ENCODE measurements around the gene SEC23B. TPM values are rescaled to one million over a fixed set of nuclear protein-coding genes. Genes with fewer than 3 reads are reported as not detected.

The SEC23B gene
- total RNA-seq, 1 experiment from 2014 or later: 45.4 TPM

- Histone ChIP-seq H3K9ac (ENCODE audit: low read length) (no peak overlapping the region), H3K27ac (ENCODE audit: low read length) (no peak overlapping the region), H3K4me3 (ENCODE audit: low read length) (no peak overlapping the region), H3K36me3 (ENCODE audit: insufficient read depth, low read length) (peaks cover 13% of the 10 kb centered on the region), H3K9me2 (replicated peaks; ENCODE audit: insufficient read depth, low read length) (no peaks in the 10 kb centered on the region), H3K27me3 (ENCODE audit: low read length) (no peaks in the 10 kb centered on the region), H2AFZ (ENCODE audit: low read length) (no peak overlapping the region), H3K4me1 (ENCODE audit: low read length) (peaks cover 9% of the 10 kb centered on the region), H3K4me2 (ENCODE audit: low read depth, low read length, poor library complexity, severe bottlenecking) (no peak overlapping the region), H3K79me2 (ENCODE audit: low read length) (no peaks in the 10 kb centered on the region), H3K9me3 (ENCODE audit: low read length) (no peaks in the 10 kb centered on the region), H4K20me1 (ENCODE audit: insufficient read depth, low read depth, low read length) (no peaks in the 10 kb centered on the region)
- peak; percentile 47 for DNase-seq
These were observed 37.8 kb downstream of the SEC23B start for GRCh38 chr20:18545566-18545965.

- no peaks in the 10 kb centered on the region for H3K27me3 ChIP-seq (ENCODE audit: low read length)
- no peaks in the 10 kb centered on the region for H3K9me3 ChIP-seq (ENCODE audit: low read length)
- H3K4me2 ChIP-seq (ENCODE audit: low read depth, low read length, poor library complexity, severe bottlenecking): no peak overlapping the region
- no peak overlapping the region for H3K27ac ChIP-seq (ENCODE audit: low read length)
- H2AFZ ChIP-seq (ENCODE audit: low read length): no peak overlapping the region
- no peak overlapping the region for H3K4me3 ChIP-seq (ENCODE audit: low read length)
- no peak overlapping the region for H3K9ac ChIP-seq (ENCODE audit: low read length)
- DNase-seq: no peak
- H3K36me3 ChIP-seq (ENCODE audit: insufficient read depth, low read length): peaks cover 20% of the 10 kb centered on the region
- H4K20me1 ChIP-seq (ENCODE audit: insufficient read depth, low read depth, low read length): no peaks in the 10 kb centered on the region
- H3K79me2 ChIP-seq (ENCODE audit: low read length): no peaks in the 10 kb centered on the region
- H3K4me1 ChIP-seq (ENCODE audit: low read length): peaks cover 9% of the 10 kb centered on the region
- H3K9me2 ChIP-seq (replicated peaks; ENCODE audit: insufficient read depth, low read length): no peaks in the 10 kb centered on the region
These were observed 40.7 kb downstream of the SEC23B start for GRCh38 chr20:18548465-18548864.

GRCh38 chr20:18553746-18554145, 46.0 kb downstream of the SEC23B start:
- H3K4me2 ChIP-seq (ENCODE audit: low read depth, low read length, poor library complexity, severe bottlenecking): no peak overlapping the region
- H3K4me3 ChIP-seq (ENCODE audit: low read length): no peak overlapping the region
- no peaks in the 10 kb centered on the region for H3K9me3 ChIP-seq (ENCODE audit: low read length)
- H3K9me2 ChIP-seq (replicated peaks; ENCODE audit: insufficient read depth, low read length): no peaks in the 10 kb centered on the region
- no peak for DNase-seq
- no peaks in the 10 kb centered on the region for H4K20me1 ChIP-seq (ENCODE audit: insufficient read depth, low read depth, low read length)
- H2AFZ ChIP-seq (ENCODE audit: low read length): no peak overlapping the region
- no peak overlapping the region for H3K9ac ChIP-seq (ENCODE audit: low read length)
- peaks cover 22% of the 10 kb centered on the region for H3K36me3 ChIP-seq (ENCODE audit: insufficient read depth, low read length)
- no peaks in the 10 kb centered on the region for H3K27me3 ChIP-seq (ENCODE audit: low read length)
- H3K27ac ChIP-seq (ENCODE audit: low read length): no peak overlapping the region
- no peaks in the 10 kb centered on the region for H3K79me2 ChIP-seq (ENCODE audit: low read length)
- no peaks in the 10 kb centered on the region for H3K4me1 ChIP-seq (ENCODE audit: low read length)

GRCh38 chr20:18566892-18567738, 59.4 kb downstream of the SEC23B start, which contains the start of gene SMIM26:
SMIM26 (plus strand) TSS chr20:18567432; CDS start chr20:18567479, 47 bp downstream.
- H3K27me3 ChIP-seq (ENCODE audit: low read length): no peaks in the 10 kb centered on the region
- DNase-seq: peak; percentile 99
- no peaks in the 10 kb centered on the region for H3K9me2 ChIP-seq (replicated peaks; ENCODE audit: insufficient read depth, low read length)
- peak within 1 kb of the TSS; percentile 89 for H3K4me3 ChIP-seq (ENCODE audit: low read length)
- H3K36me3 ChIP-seq (ENCODE audit: insufficient read depth, low read length): peaks cover 18% of the 10 kb centered on the region
- peaks cover 4% of the 10 kb centered on the region; the same call in 1 of the 2 replicates for H4K20me1 ChIP-seq (ENCODE audit: insufficient read depth, low read depth, low read length)
- peaks cover 15% of the 10 kb centered on the region for H3K4me1 ChIP-seq (ENCODE audit: low read length)
- H3K9me3 ChIP-seq (ENCODE audit: low read length): no peaks in the 10 kb centered on the region
- H2AFZ ChIP-seq (ENCODE audit: low read length): peak within 1 kb of the TSS; percentile 50
- H3K4me2 ChIP-seq (ENCODE audit: low read depth, low read length, poor library complexity, severe bottlenecking): peak within 1 kb of the TSS; percentile 90
- peak within 1 kb of the TSS; percentile 59 for H3K27ac ChIP-seq (ENCODE audit: low read length)
- peaks cover 27% of the 10 kb centered on the region for H3K79me2 ChIP-seq (ENCODE audit: low read length)
- peak within 1 kb of the TSS; percentile 84 for H3K9ac ChIP-seq (ENCODE audit: low read length)

GRCh38 chr20:18567739-18568091, 60.0 kb downstream of the SEC23B start:
- peak overlapping the region; percentile 50 for H2AFZ ChIP-seq (ENCODE audit: low read length)
- H3K79me2 ChIP-seq (ENCODE audit: low read length): peaks cover 27% of the 10 kb centered on the region
- peaks cover 4% of the 10 kb centered on the region; the same call in 1 of the 2 replicates for H4K20me1 ChIP-seq (ENCODE audit: insufficient read depth, low read depth, low read length)
- H3K4me1 ChIP-seq (ENCODE audit: low read length): peaks cover 15% of the 10 kb centered on the region
- no peaks in the 10 kb centered on the region for H3K27me3 ChIP-seq (ENCODE audit: low read length)
- peak overlapping the region; percentile 89 for H3K4me3 ChIP-seq (ENCODE audit: low read length)
- no peaks in the 10 kb centered on the region for H3K9me2 ChIP-seq (replicated peaks; ENCODE audit: insufficient read depth, low read length)
- peak overlapping the region; percentile 90 for H3K4me2 ChIP-seq (ENCODE audit: low read depth, low read length, poor library complexity, severe bottlenecking)
- no peaks in the 10 kb centered on the region for H3K9me3 ChIP-seq (ENCODE audit: low read length)
- peak; percentile 54 for DNase-seq
- peak overlapping the region; percentile 40 for H3K27ac ChIP-seq (ENCODE audit: low read length)
- H3K36me3 ChIP-seq (ENCODE audit: insufficient read depth, low read length): peaks cover 16% of the 10 kb centered on the region
- peak overlapping the region; percentile 84 for H3K9ac ChIP-seq (ENCODE audit: low read length)

GRCh38 chr20:18571009-18571408, 63.3 kb downstream of the SEC23B start:
- Histone ChIP-seq H3K4me3 (ENCODE audit: low read length) (no peak overlapping the region), H4K20me1 (ENCODE audit: insufficient read depth, low read depth, low read length) (peaks cover 4% of the 10 kb centered on the region; the same call in 1 of the 2 replicates), H3K9ac (ENCODE audit: low read length) (no peak overlapping the region), H2AFZ (ENCODE audit: low read length) (no peak overlapping the region), H3K4me2 (ENCODE audit: low read depth, low read length, poor library complexity, severe bottlenecking) (no peak overlapping the region), H3K9me2 (replicated peaks; ENCODE audit: insufficient read depth, low read length) (no peaks in the 10 kb centered on the region), H3K79me2 (ENCODE audit: low read length) (peaks cover 27% of the 10 kb centered on the region), H3K4me1 (ENCODE audit: low read length) (peaks cover 11% of the 10 kb centered on the region), H3K27me3 (ENCODE audit: low read length) (no peaks in the 10 kb centered on the region), H3K9me3 (ENCODE audit: low read length) (no peaks in the 10 kb centered on the region), H3K27ac (ENCODE audit: low read length) (no peak overlapping the region), H3K36me3 (ENCODE audit: insufficient read depth, low read length) (peaks cover 13% of the 10 kb centered on the region)
- no peak for DNase-seq

GRCh38 chr20:18571578-18571977, 63.8 kb downstream of the SEC23B start:
- Histone ChIP-seq H3K4me1 (ENCODE audit: low read length) (peaks cover 6% of the 10 kb centered on the region), H3K27ac (ENCODE audit: low read length) (no peak overlapping the region), H3K79me2 (ENCODE audit: low read length) (peaks cover 24% of the 10 kb centered on the region), H4K20me1 (ENCODE audit: insufficient read depth, low read depth, low read length) (peaks cover 4% of the 10 kb centered on the region; the same call in 1 of the 2 replicates), H3K9me2 (replicated peaks; ENCODE audit: insufficient read depth, low read length) (no peaks in the 10 kb centered on the region), H3K36me3 (ENCODE audit: insufficient read depth, low read length) (peaks cover 13% of the 10 kb centered on the region), H3K9ac (ENCODE audit: low read length) (no peak overlapping the region), H3K9me3 (ENCODE audit: low read length) (no peaks in the 10 kb centered on the region), H3K4me2 (ENCODE audit: low read depth, low read length, poor library complexity, severe bottlenecking) (no peak overlapping the region), H2AFZ (ENCODE audit: low read length) (no peak overlapping the region), H3K27me3 (ENCODE audit: low read length) (no peaks in the 10 kb centered on the region), H3K4me3 (ENCODE audit: low read length) (no peak overlapping the region)
- DNase-seq: no peak

GRCh38 chr20:18577942-18578341, 70.2 kb downstream of the SEC23B start:
- H3K9me2 ChIP-seq (replicated peaks; ENCODE audit: insufficient read depth, low read length): no peaks in the 10 kb centered on the region
- no peak overlapping the region for H2AFZ ChIP-seq (ENCODE audit: low read length)
- no peaks in the 10 kb centered on the region for H4K20me1 ChIP-seq (ENCODE audit: insufficient read depth, low read depth, low read length)
- no peak overlapping the region for H3K27ac ChIP-seq (ENCODE audit: low read length)
- no peaks in the 10 kb centered on the region for H3K27me3 ChIP-seq (ENCODE audit: low read length)
- no peaks in the 10 kb centered on the region for H3K9me3 ChIP-seq (ENCODE audit: low read length)
- no peak overlapping the region for H3K4me3 ChIP-seq (ENCODE audit: low read length)
- H3K4me1 ChIP-seq (ENCODE audit: low read length): peaks cover 8% of the 10 kb centered on the region
- no peak for DNase-seq
- H3K4me2 ChIP-seq (ENCODE audit: low read depth, low read length, poor library complexity, severe bottlenecking): no peak overlapping the region
- H3K79me2 ChIP-seq (ENCODE audit: low read length): no peaks in the 10 kb centered on the region
- no peak overlapping the region for H3K9ac ChIP-seq (ENCODE audit: low read length)
- H3K36me3 ChIP-seq (ENCODE audit: insufficient read depth, low read length): no peaks in the 10 kb centered on the region

Measured in Karpas-422 (cell line).